Right cardiac atrium (tissue), 5 donors: ENCODE results near the gene BRPF3. TPM values are rescaled to one million over a fixed set of nuclear protein-coding genes. Genes with fewer than 3 reads are reported as not detected.

Experiments
- ATAC-seq, 2 donors: fragments of 200-7000 bp; cut with Tn5 transposase; one replicate each; pipeline versions ENCODE4 v1.8.0 to v1.9.1; 2020; ENCODE audit warnings: moderate library complexity in 2 of 2, mild to moderate bottlenecking in 1 of 2
- DNase-seq, 3 donors: peaks; one replicate each; pipeline ENCODE4 v3.0.0-alpha.2; 2020
- H3K27ac ChIP-seq: one replicate; pipeline ENCODE4 v1.5.1; 2013; ENCODE audit warnings: mild to moderate bottlenecking, low read length, control low read depth, moderate library complexity
- H3K27me3 ChIP-seq: one replicate; pipeline ENCODE4 v1.6.1; 2013; ENCODE audit not compliant: control insufficient read depth, insufficient read depth
- H3K4me1 ChIP-seq: one replicate; pipeline ENCODE4 v1.6.1; 2013; ENCODE audit warnings: low read length; ENCODE audit not compliant: control insufficient read depth, insufficient read depth
- H3K4me3 ChIP-seq: one replicate; pipeline ENCODE4 v1.5.1; 2013; ENCODE audit warnings: low read length, control low read depth
- H3K9me3 ChIP-seq: one replicate; pipeline ENCODE4 v1.6.1; 2013; ENCODE audit warnings: low read length; ENCODE audit not compliant: control insufficient read depth
- WGBS: extraction: QIAGEN DNeasy Blood & Tissue Kit; methylation state at CpG from one replicate; pipeline ENCODE4 v1.1.7; 2013; 5-methylcytosine and 5-hydroxymethylcytosine counted together
- intact Hi-C, 4 donors: fragments of 100-400 bp; cut with DNase I; formaldehyde crosslinking; loops; one replicate each; pipeline versions ENCODE4 v1.11.0 to v1.14.0; 2022 to 2023
- polyA plus RNA-seq: library from polyadenylated mRNA; stranded (reverse); fragments of 200-250 nt; gene quantifications from one replicate; pipeline ENCODE4 v1.2.3, GENCODE V29; 2013
- total RNA-seq, 4 donors: library from RNA; stranded (reverse); fragmentation: NEBNext Ultra II Directional; extraction: Animal tissue kit (Norgen Biotek cat#: 25700); gene quantifications; one replicate each; pipeline ENCODE4 v1.2.1, GENCODE V29; 2021
- donor health status: healthy with polysubstance abuse.
- donor health status: DM: no; HTN: yes; CAD: no.
- donor health status: DM: no; HTN: no; CAD: no.
- donor health status: DM: no; HTN: yes; CAD: no; lungs with severe emphysema.
- donor health status: DM: yes; HTN: yes; CAD: no.

BRPF3 gene
- total and polyA plus RNA-seq, 5 donors: 13.8 to 29.8 (median 23.6) TPM

- WGBS: 96% methylated on average over 19 of the region's 19 CpGs
- ATAC-seq: no peak
- intact Hi-C loops: no loop called here
- H3K27me3 ChIP-seq: no peaks in the 10 kb centered on the region
- H3K4me3 ChIP-seq: no peak overlapping the region
- H3K27ac ChIP-seq: no peak overlapping the region
- peaks cover 10% of the 10 kb centered on the region for H3K4me1 ChIP-seq
- DNase-seq: peak in 1 of 3 donors; percentile 46
- H3K9me3 ChIP-seq: no peaks in the 10 kb centered on the region
Observed at GRCh38 chr6:36200154-36200891, 3.8 kb downstream of the BRPF3 start.

- H3K4me1 ChIP-seq: peaks cover 10% of the 10 kb centered on the region
- H3K27ac ChIP-seq: no peak overlapping the region
- no peaks in the 10 kb centered on the region for H3K27me3 ChIP-seq
- ATAC-seq (no peak), DNase-seq (no peak)
- WGBS: 96% methylated on average over 15 of the region's 15 CpGs
- intact Hi-C loops: no loop called here
- H3K4me3 ChIP-seq: no peak overlapping the region
- no peaks in the 10 kb centered on the region for H3K9me3 ChIP-seq
Observed at GRCh38 chr6:36200998-36201596, 4.6 kb downstream of the BRPF3 start.

GRCh38 chr6:36201612-36202011 lies 5.1 kb downstream of the BRPF3 start:
- Histone ChIP-seq H3K4me1 (peaks cover 10% of the 10 kb centered on the region), H3K9me3 (no peaks in the 10 kb centered on the region), H3K27ac (no peak overlapping the region), H3K4me3 (no peak overlapping the region), H3K27me3 (no peaks in the 10 kb centered on the region)
- WGBS: 60% methylated on average over 3 of the region's 3 CpGs
- no peak for DNase-seq
- intact Hi-C loops: no loop called here
- ATAC-seq: no peak

- Histone ChIP-seq H3K4me3 (no peak overlapping the region), H3K27ac (no peak overlapping the region), H3K4me1 (peaks cover 10% of the 10 kb centered on the region), H3K27me3 (no peaks in the 10 kb centered on the region), H3K9me3 (no peaks in the 10 kb centered on the region)
- 98% methylated on average over 4 of the region's 4 CpGs for WGBS
- intact Hi-C loops: no loop called here
- ATAC-seq (no peak), DNase-seq (no peak)
Observed at GRCh38 chr6:36202101-36202500, 5.6 kb downstream of the BRPF3 start.

GRCh38 chr6:36204068-36204753 lies 7.7 kb downstream of the BRPF3 start:
- Histone ChIP-seq H3K9me3 (no peaks in the 10 kb centered on the region), H3K27ac (no peak overlapping the region), H3K4me1 (peaks cover 3% of the 10 kb centered on the region), H3K4me3 (no peak overlapping the region), H3K27me3 (no peaks in the 10 kb centered on the region)
- WGBS: 82% methylated on average over 10 of the region's 10 CpGs
- DNase-seq (no peak), ATAC-seq (no peak)
- intact Hi-C loops: no loop called here

- DNase-seq (no peak), ATAC-seq (no peak)
- Histone ChIP-seq H3K4me3 (no peak overlapping the region), H3K9me3 (no peaks in the 10 kb centered on the region), H3K27me3 (no peaks in the 10 kb centered on the region), H3K4me1 (peaks cover 2% of the 10 kb centered on the region), H3K27ac (no peak overlapping the region)
- whole genome bisulfite sequencing: 94% methylated on average over 8 of the region's 8 CpGs
- intact Hi-C loops: no loop called here
Observed at GRCh38 chr6:36207155-36207554, 10.6 kb downstream of the BRPF3 start.

- Histone ChIP-seq H3K4me1 (no peaks in the 10 kb centered on the region), H3K9me3 (no peaks in the 10 kb centered on the region), H3K4me3 (no peak overlapping the region), H3K27ac (no peak overlapping the region), H3K27me3 (no peaks in the 10 kb centered on the region)
- no peak for ATAC-seq
- intact Hi-C loops: no loop called here
- 96% methylated on average over 1 of the region's 1 CpG for WGBS
- DNase-seq: no peak
Observed at GRCh38 chr6:36209606-36210005, 13.1 kb downstream of the BRPF3 start.

GRCh38 chr6:36210182-36210581 lies 13.6 kb downstream of the BRPF3 start:
- 95% methylated on average over 14 of the region's 14 CpGs for WGBS
- no peaks in the 10 kb centered on the region for H3K27me3 ChIP-seq
- ATAC-seq: no peak
- no peak for DNase-seq
- no peak overlapping the region for H3K27ac ChIP-seq
- no peaks in the 10 kb centered on the region for H3K9me3 ChIP-seq
- intact Hi-C loops: no loop called here
- no peaks in the 10 kb centered on the region for H3K4me1 ChIP-seq
- no peak overlapping the region for H3K4me3 ChIP-seq

- WGBS: 90% methylated on average over 18 of the region's 18 CpGs
- intact Hi-C loops: no loop called here
- ATAC-seq: no peak
Observed at GRCh38 chr6:36210886-36211595, 14.5 kb downstream of the BRPF3 start.

GRCh38 chr6:36216559-36216958 lies 20.0 kb downstream of the BRPF3 start:
- ATAC-seq: no peak
- DNase-seq: no peak
- Histone ChIP-seq H3K4me3 (no peak overlapping the region), H3K27ac (no peak overlapping the region), H3K27me3 (no peaks in the 10 kb centered on the region), H3K9me3 (no peaks in the 10 kb centered on the region), H3K4me1 (no peaks in the 10 kb centered on the region)
- intact Hi-C loops: no loop called here
- WGBS: 77% methylated on average over 2 of the region's 2 CpGs

More at GRCh38 chr6:36210886-36211595, 14.5 kb downstream of the BRPF3 start:
- H3K27me3 ChIP-seq: no peaks in the 10 kb centered on the region
- peak in 2 of 3 donors; percentile 36 to 42 for DNase-seq
- no peak overlapping the region for H3K4me3 ChIP-seq
- H3K9me3 ChIP-seq: no peaks in the 10 kb centered on the region
- no peaks in the 10 kb centered on the region for H3K4me1 ChIP-seq
- no peak overlapping the region for H3K27ac ChIP-seq

GRCh38 chr6:36217188-36217587 lies 20.6 kb downstream of the BRPF3 start:
- intact Hi-C loops: no loop called here
- Histone ChIP-seq H3K27ac (no peak overlapping the region), H3K9me3 (no peaks in the 10 kb centered on the region), H3K27me3 (no peaks in the 10 kb centered on the region), H3K4me3 (no peak overlapping the region), H3K4me1 (no peaks in the 10 kb centered on the region)
- ATAC-seq (no peak), DNase-seq (no peak)
- WGBS: 89% methylated on average over 3 of the region's 3 CpGs
